HL-60 (cell line): ENCODE measurements around the gene NINJ2.

ENCODE experiments used
- DNase-seq, 2 experiments: peaks; one replicate each; pipeline ENCODE4 v3.0.0-alpha.2; 2010 to 2020; ENCODE audit warnings: low read depth in 1 of 2, low spot score in 1 of 2
- H3K27ac ChIP-seq: fragments of 250-450 bp; sonication (Bioruptor Pico); replicated peaks from 2 replicates; pipeline ENCODE4 v1.5.1; 2020; ENCODE audit warnings: mild to moderate bottlenecking, moderate library complexity
- H3K27me3 ChIP-seq: fragments of 250-450 bp; sonication (Bioruptor Pico); 2 replicates; pipeline ENCODE4 v1.5.1; 2021; ENCODE audit warnings: mild to moderate bottlenecking, moderate library complexity; ENCODE audit not compliant: insufficient read depth, poor library complexity, severe bottlenecking
- H3K4me3 ChIP-seq: replicated peaks from 2 replicates; pipeline ENCODE4 v1.5.1; 2011; ENCODE audit warnings: mild to moderate bottlenecking, control low read depth, low read length; ENCODE audit not compliant: insufficient read depth
- GABPA ChIP-seq: IDR thresholded peaks from 2 replicates; pipeline ENCODE4 v1.6.1; 2012; ENCODE audit warnings: low read depth
- POLR2AphosphoS5 ChIP-seq: IDR thresholded peaks from 2 replicates; pipeline ENCODE4 v1.6.1; 2012; ENCODE audit warnings: low read depth
- SPI1 ChIP-seq: IDR thresholded peaks from 2 replicates; pipeline ENCODE4 v1.6.1; 2012; ENCODE audit warnings: low read depth, mild to moderate bottlenecking, borderline replicate concordance
- TF ChIP-seq, protein P1 (sequence below): IDR thresholded peaks from one replicate; pipeline ENCODE4 v1.5.1; 2011; ENCODE audit warnings: low read length, control low read depth, inconsistent platforms; ENCODE audit not compliant: insufficient read depth
- TF ChIP-seq, protein P2 (sequence below): IDR thresholded peaks from 2 replicates; pipeline ENCODE4 v1.6.1; 2012; ENCODE audit warnings: low read depth; ENCODE audit not compliant: insufficient replicate concordance

The NINJ2 gene

DNA sequence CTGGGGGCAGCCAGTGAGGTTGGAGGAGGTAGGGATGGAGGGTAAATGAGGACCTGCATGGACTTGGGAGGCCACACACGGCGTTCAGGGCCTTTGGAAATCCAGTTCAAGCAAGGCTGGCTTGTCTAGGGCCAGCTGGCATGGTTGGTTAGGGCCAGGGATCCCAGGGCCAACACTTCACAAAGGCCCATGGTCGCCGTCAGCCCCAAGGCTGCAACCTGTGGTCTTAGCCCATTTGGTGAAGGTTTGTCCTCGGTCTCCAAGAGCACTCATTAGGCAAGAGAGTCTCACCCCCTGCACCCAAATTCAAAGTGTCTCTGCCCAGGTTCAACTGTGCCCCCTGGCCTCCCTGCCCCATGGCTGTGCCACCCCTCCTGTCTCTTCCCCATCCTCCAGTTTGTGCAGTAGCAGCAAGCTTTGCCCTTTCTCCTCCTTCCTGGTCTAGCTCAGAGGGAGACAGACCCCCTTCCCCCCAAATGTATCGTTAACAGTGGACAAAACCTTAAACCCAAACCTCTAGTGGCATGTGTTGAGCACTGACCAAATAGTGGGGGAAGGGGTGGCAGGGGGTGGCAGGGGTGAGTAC is 94.1 kb downstream of the NINJ2 start:
- DNase-seq = no peak
- no peak overlapping the region for H3K4me3 ChIP-seq
- TF ChIP-seq, protein P1, sequence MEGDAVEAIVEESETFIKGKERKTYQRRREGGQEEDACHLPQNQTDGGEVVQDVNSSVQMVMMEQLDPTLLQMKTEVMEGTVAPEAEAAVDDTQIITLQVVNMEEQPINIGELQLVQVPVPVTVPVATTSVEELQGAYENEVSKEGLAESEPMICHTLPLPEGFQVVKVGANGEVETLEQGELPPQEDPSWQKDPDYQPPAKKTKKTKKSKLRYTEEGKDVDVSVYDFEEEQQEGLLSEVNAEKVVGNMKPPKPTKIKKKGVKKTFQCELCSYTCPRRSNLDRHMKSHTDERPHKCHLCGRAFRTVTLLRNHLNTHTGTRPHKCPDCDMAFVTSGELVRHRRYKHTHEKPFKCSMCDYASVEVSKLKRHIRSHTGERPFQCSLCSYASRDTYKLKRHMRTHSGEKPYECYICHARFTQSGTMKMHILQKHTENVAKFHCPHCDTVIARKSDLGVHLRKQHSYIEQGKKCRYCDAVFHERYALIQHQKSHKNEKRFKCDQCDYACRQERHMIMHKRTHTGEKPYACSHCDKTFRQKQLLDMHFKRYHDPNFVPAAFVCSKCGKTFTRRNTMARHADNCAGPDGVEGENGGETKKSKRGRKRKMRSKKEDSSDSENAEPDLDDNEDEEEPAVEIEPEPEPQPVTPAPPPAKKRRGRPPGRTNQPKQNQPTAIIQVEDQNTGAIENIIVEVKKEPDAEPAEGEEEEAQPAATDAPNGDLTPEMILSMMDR = no peak
- no peak for TF ChIP-seq POLR2AphosphoS5
- TF ChIP-seq SPI1 = no peak
- TF ChIP-seq GABPA = no peak
- TF ChIP-seq, protein P2, sequence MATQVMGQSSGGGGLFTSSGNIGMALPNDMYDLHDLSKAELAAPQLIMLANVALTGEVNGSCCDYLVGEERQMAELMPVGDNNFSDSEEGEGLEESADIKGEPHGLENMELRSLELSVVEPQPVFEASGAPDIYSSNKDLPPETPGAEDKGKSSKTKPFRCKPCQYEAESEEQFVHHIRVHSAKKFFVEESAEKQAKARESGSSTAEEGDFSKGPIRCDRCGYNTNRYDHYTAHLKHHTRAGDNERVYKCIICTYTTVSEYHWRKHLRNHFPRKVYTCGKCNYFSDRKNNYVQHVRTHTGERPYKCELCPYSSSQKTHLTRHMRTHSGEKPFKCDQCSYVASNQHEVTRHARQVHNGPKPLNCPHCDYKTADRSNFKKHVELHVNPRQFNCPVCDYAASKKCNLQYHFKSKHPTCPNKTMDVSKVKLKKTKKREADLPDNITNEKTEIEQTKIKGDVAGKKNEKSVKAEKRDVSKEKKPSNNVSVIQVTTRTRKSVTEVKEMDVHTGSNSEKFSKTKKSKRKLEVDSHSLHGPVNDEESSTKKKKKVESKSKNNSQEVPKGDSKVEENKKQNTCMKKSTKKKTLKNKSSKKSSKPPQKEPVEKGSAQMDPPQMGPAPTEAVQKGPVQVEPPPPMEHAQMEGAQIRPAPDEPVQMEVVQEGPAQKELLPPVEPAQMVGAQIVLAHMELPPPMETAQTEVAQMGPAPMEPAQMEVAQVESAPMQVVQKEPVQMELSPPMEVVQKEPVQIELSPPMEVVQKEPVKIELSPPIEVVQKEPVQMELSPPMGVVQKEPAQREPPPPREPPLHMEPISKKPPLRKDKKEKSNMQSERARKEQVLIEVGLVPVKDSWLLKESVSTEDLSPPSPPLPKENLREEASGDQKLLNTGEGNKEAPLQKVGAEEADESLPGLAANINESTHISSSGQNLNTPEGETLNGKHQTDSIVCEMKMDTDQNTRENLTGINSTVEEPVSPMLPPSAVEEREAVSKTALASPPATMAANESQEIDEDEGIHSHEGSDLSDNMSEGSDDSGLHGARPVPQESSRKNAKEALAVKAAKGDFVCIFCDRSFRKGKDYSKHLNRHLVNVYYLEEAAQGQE = no peak

DNA sequence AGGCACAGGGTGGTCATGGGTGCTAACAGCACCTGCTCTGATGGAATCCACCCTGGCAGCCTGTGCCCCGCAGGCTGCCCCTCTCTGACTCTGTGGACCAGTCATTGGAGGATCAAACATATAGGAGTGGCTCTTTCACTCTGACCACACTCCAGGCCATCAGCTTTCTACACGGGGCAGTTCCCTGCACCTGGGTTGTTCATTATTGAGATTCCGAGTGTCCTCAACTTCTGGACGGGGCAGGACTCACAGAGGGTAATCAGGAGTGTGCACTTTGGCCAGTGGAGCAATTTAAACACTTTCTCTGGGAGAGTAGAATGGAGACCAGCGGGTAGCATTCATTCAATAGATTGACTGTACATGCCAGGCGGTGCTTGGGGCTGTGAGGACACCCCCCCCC is 94.8 kb downstream of the NINJ2 start:
- TF ChIP-seq POLR2AphosphoS5 (no peak), GABPA (no peak), SPI1 (no peak)
- TF ChIP-seq, protein P1 = no peak
- TF ChIP-seq, protein P2 = no peak
- DNase-seq = no peak
- H3K27ac ChIP-seq = no peak overlapping the region
- H3K4me3 ChIP-seq = no peak overlapping the region
- H3K27me3 ChIP-seq = no peaks in the 10 kb centered on the region

More for the DNA sequence above, 94.1 kb downstream of the NINJ2 start:
- Histone ChIP-seq H3K27me3 (no peaks in the 10 kb centered on the region), H3K27ac (no peak overlapping the region)

DNA sequence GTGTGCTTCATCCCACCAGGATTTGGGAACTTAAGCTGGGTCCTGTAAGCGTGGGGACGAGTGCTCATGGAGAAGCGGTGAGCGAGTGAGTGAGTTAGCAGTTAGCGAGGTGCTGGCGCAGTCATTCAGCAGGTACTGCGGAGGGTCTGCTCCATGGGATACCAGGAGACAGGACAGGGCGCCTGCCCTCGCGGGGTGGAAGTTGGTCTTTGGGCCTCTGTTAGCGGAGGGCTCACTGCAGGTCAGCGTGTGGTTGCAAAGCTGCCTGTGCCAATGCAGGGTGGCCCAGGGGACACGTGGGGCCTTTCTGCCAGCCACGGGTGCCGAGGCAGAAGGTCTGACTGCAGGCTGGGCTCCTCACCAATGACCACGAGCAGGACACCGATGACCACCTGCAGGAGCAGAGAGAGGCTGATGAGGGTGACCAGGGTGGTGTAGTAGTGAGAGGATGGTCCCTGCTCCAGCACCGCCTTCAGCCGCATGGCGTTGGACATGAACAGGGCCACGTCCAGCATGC is 97.6 kb downstream of the NINJ2 start:
- H3K4me3 ChIP-seq = no peak overlapping the region
- H3K27ac ChIP-seq = no peak overlapping the region
- no peaks in the 10 kb centered on the region for H3K27me3 ChIP-seq
- TF ChIP-seq GABPA (no peak), POLR2AphosphoS5 (no peak), SPI1 (no peak)
- TF ChIP-seq, protein P2 = no peak
- TF ChIP-seq, protein P1 = no peak
- DNase-seq = no peak
